ENCODE data around the gene CAMK1. TPM values are rescaled to one million over a fixed set of nuclear protein-coding genes. Genes with fewer than 3 reads are reported as not detected.

Gene CAMK1
- total RNA-seq, 1 experiment from 2014 or later: 19.7 TPM

GRCh38 chr3:9808345-9809037, 38.7 kb upstream of the CAMK1 start:
- ChIA-PET CTCF (interaction anchor here (0.8 to 2.7 kb wide), 8 partner anchors 9 to 478 kb away, joined by 3 to 11 read pairs (median 4); partner anchors contain the start of genes ARPC4, CRELD1 and TADA3), POLR2A (interaction anchor here (1.4 kb wide), 1 partner anchor 138 kb away, joined by 4 read pairs; no protein-coding TSS in a partner anchor), RAD21 (ENCODE audit: low non-redundant PET in 1 of 2, low total read pairs in 2 of 2, uncharacterized antibody in 2 of 2, unreplicated experiment in 2 of 2) (no interaction called here)
- Histone ChIP-seq H3K27ac (ENCODE audit: low read depth, low read length) (peak overlapping the region; percentile 69), H3K27me3 (ENCODE audit: insufficient read depth, low read length) (no peaks in the 10 kb centered on the region), H4K20me1 (ENCODE audit: insufficient read depth) (no peaks in the 10 kb centered on the region), H3K4me2 (ENCODE audit: low read length) (peak overlapping the region; percentile 73), H2AFZ (ENCODE audit: low read depth, low read length, poor library complexity, severe bottlenecking) (no peak overlapping the region), H3K9me2 (ENCODE audit: insufficient read depth) (no peaks in the 10 kb centered on the region), H3K9ac (ENCODE audit: low read length) (no peak overlapping the region), H3K79me2 (ENCODE audit: insufficient read depth, low read length) (no peaks in the 10 kb centered on the region; the same call in 1 of the 2 replicates), H3K4me1 (ENCODE audit: control insufficient read depth in 1 of 2, insufficient read depth in 2 of 2, low read length in 2 of 2) (peaks cover 11 to 33% of the 10 kb centered on the region in 2 experiments; a peak in 3 of 4 replicates), H3K9me3 (ENCODE audit: control insufficient read depth in 1 of 2, insufficient read depth in 1 of 2, low read depth in 1 of 2, low read length in 2 of 2) (no peaks in the 10 kb centered on the region), H3K36me3 (ENCODE audit: control insufficient read depth in 1 of 2, insufficient read depth in 2 of 2, low read length in 2 of 2) (peaks cover 29 to 31% of the 10 kb centered on the region in 2 experiments; a peak in 3 of 4 replicates), H3K4me3 (replicated peaks in 1 of 2; ENCODE audit: low read depth in 1 of 2, low read length in 2 of 2) (no peak overlapping the region)
- intact Hi-C loops (cut with micrococcal nuclease): loop anchor here (10.0 kb wide), 1 partner anchor 304 kb away; no protein-coding TSS in a partner anchor
- ATAC-seq: peak; percentile 75
- no peak for TF ChIP-seq EZH2phosphoT487 (IDR thresholded peaks at IDR 0.05; ENCODE audit: borderline replicate concordance)
- no peak for TF ChIP-seq FOSL1 (IDR thresholded peaks at IDR 0.05; ENCODE audit: low read depth)
- no peak for TF ChIP-seq POLR2AphosphoS5 (IDR thresholded peaks at IDR 0.05; ENCODE audit: low read depth, low read length)
- TF ChIP-seq EGR1 (IDR thresholded peaks at IDR 0.05; ENCODE audit: low read depth): no peak
- no peak for TF ChIP-seq SIN3A (IDR thresholded peaks at IDR 0.05; ENCODE audit: low read depth)
- TF ChIP-seq, protein P1, sequence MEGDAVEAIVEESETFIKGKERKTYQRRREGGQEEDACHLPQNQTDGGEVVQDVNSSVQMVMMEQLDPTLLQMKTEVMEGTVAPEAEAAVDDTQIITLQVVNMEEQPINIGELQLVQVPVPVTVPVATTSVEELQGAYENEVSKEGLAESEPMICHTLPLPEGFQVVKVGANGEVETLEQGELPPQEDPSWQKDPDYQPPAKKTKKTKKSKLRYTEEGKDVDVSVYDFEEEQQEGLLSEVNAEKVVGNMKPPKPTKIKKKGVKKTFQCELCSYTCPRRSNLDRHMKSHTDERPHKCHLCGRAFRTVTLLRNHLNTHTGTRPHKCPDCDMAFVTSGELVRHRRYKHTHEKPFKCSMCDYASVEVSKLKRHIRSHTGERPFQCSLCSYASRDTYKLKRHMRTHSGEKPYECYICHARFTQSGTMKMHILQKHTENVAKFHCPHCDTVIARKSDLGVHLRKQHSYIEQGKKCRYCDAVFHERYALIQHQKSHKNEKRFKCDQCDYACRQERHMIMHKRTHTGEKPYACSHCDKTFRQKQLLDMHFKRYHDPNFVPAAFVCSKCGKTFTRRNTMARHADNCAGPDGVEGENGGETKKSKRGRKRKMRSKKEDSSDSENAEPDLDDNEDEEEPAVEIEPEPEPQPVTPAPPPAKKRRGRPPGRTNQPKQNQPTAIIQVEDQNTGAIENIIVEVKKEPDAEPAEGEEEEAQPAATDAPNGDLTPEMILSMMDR (IDR thresholded peaks at IDR 0.05 in 2 of 3, conservative IDR thresholded peaks at IDR 0.05 in 1 of 3; ENCODE audit: borderline replicate concordance in 1 of 3, insufficient read depth in 1 of 3, low read depth in 2 of 3, low read length in 2 of 3): peak; percentile 23 to 65 (median 65); a peak in 4 of 6 replicates
- TF ChIP-seq ZFX (IDR thresholded peaks at IDR 0.05): no peak
- no peak for TF ChIP-seq CEBPB (IDR thresholded peaks at IDR 0.05; ENCODE audit: low read depth)
- BruUV-seq (replicated peaks): no TSS peak
- peak; percentile 45 for DNase-seq (ENCODE audit: low read depth, low spot score)
